Adrenal gland (tissue), 12 donors: ENCODE measurements around the gene MRPL10. TPM values are rescaled to one million over a fixed set of nuclear protein-coding genes. Genes with fewer than 3 reads are reported as not detected.

Experiments
- DNase-seq, 7 donors: peaks; one replicate each; pipeline ENCODE4 v3.0.0-alpha.2; 2019 to 2020
- H3K27ac ChIP-seq, 5 donors: fragments of 200-600 bp; sonication (generic) in 4 of 5; 1 replicate in 3 of 5; 2 replicates in 2 of 5; pipeline versions ENCODE4 v1.5.1 to v1.8.0; 2016 to 2020; ENCODE audit warnings: mild to moderate bottlenecking in 1 of 5
- H3K27me3 ChIP-seq: fragments of 200-600 bp; 2 replicates; pipeline ENCODE4 v1.8.0; 2021
- H3K36me3 ChIP-seq, 2 donors: fragments of 200-600 bp; replicated peaks in 1 of 2; 1 replicate in 1 of 2; 2 replicates in 1 of 2; pipeline versions ENCODE4 v1.5.1 to v1.8.0; 2018 to 2022
- H3K4me1 ChIP-seq, 2 donors: fragments of 200-600 bp; replicated peaks in 1 of 2; 1 replicate in 1 of 2; 2 replicates in 1 of 2; pipeline versions ENCODE4 v1.5.1 to v1.8.0; 2018 to 2021
- H3K4me3 ChIP-seq, 4 donors: fragments of 200-600 bp; sonication (generic) in 3 of 4; one replicate each; pipeline ENCODE4 v1.5.1; 2016 to 2018
- H3K9me3 ChIP-seq, 3 donors: fragments of 200-600 bp; sonication (generic) in 1 of 3; replicated peaks in 1 of 3; 1 replicate in 2 of 3; 2 replicates in 1 of 3; pipeline versions ENCODE4 v1.5.1 to v1.8.0; 2016 to 2021
- POLR2A ChIP-seq, 2 donors: fragments of 450-650 bp; IDR thresholded peaks; one replicate each; pipeline ENCODE4 v1.6.1; 2017; ENCODE audit warnings: antibody characterized with exemption in 2 of 2, mild to moderate bottlenecking in 2 of 2, moderate library complexity in 1 of 2
- WGBS, 4 donors: extraction: QIAGEN DNeasy Blood & Tissue Kit in 2 of 4; methylation state at CpG; one replicate each; pipeline versions ENCODE4 v1.1.5 to v1.1.7; 2013 to 2017; 5-methylcytosine and 5-hydroxymethylcytosine counted together
- intact Hi-C, 2 donors: fragments of 100-400 bp; cut with DNase I; formaldehyde crosslinking; loops; one replicate each; pipeline versions ENCODE4 v1.14.1 to v1.15.0; 2022 to 2023
- polyA plus RNA-seq, 3 donors: library from polyadenylated mRNA; stranded (reverse); fragments of 200-250 nt in 2 of 3; fragments of 350-450 nt in 1 of 3; fragmentation: Illumina TruSeq in 1 of 3; extraction: RNeasy Lipid Tissue Mini Kit (QIAGEN cat#74804) in 1 of 3; gene quantifications; one replicate each; pipeline ENCODE4 v1.2.3, GENCODE V29; 2013 to 2014
- total RNA-seq, 9 donors: library from RNA; depleted of rRNA in 4 of 9; stranded (reverse); fragments of >200 nt in 4 of 9; fragments of 120-200 nt in 1 of 9; fragmentation: NEBNext Ultra II Directional in 1 of 9; extraction: Animal tissue kit (Norgen Biotek cat#: 25700) in 1 of 9; gene quantifications; one replicate each; pipeline versions ENCODE4 v1.1.0 to v1.2.4, GENCODE V29; 2013 to 2023
- TF ChIP-seq, protein P1 (sequence below), 6 experiments: fragments of 450-650 bp in 4 of 6; fragments of 200-600 bp in 2 of 6; sonication (generic) in 1 of 6; IDR thresholded peaks; 1 replicate in 5 of 6; 2 replicates in 1 of 6; pipeline versions ENCODE4 v1.5.1 to v1.8.0; 2016 to 2021; ENCODE audit warnings: antibody characterized with exemption in 6 of 6, mild to moderate bottlenecking in 2 of 6, moderate library complexity in 1 of 6
- donor health status: healthy with polysubstance abuse.
- donor health status: Bipolar disorder and iron deficiency.
- donor health status: DM: yes; HTN: yes; CAD: no.
- donor health status: DM: no; HTN: no; CAD: no.
- donor health status: DM: no; HTN: no; CAD: no.
- donor health status: DM: yes; HTN: yes; CAD: no.

The MRPL10 gene
- total and polyA plus RNA-seq, 12 donors, result 29.0 to 72.5 (median 40.9) TPM

DNA sequence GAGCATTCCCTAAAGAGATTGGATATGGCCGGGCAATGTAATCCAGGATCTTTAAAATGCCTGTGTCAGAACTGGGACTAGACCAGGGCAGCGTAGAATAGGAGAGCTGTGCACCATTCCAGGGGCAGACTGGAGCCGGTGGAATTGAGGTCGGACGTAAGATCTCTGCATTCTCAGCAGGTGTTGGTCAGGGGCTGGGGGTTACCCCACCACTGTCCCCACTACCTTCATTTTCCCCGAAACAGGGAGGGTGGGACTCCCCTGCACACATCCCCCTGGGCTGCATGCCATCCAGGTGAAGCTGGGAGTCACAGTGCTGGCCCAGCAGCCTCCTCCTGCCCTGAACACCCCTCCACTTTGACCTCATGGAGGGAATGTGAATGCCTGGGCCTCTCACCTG is 27.6 kb downstream of the MRPL10 start:
- Histone ChIP-seq H3K9me3 (no peaks in the 10 kb centered on the region), H3K4me1 (no peaks in the 10 kb centered on the region), H3K4me3 (no peak overlapping the region), H3K27ac (no peak overlapping the region), H3K27me3 (peaks cover 2% of the 10 kb centered on the region), H3K36me3 (peaks cover 0 to 12% of the 10 kb centered on the region in 2 donors)
- intact Hi-C loops, result loop anchor here in 1 of 2 donors (10.0 kb wide), 1 partner anchor 139 kb away; no protein-coding TSS in a partner anchor
- WGBS, 4 donors, result 63 to 79% (median 74%) methylated on average over 5 to 6 of the region's 6 CpGs
- DNase-seq, result no peak
- TF ChIP-seq, protein P1, sequence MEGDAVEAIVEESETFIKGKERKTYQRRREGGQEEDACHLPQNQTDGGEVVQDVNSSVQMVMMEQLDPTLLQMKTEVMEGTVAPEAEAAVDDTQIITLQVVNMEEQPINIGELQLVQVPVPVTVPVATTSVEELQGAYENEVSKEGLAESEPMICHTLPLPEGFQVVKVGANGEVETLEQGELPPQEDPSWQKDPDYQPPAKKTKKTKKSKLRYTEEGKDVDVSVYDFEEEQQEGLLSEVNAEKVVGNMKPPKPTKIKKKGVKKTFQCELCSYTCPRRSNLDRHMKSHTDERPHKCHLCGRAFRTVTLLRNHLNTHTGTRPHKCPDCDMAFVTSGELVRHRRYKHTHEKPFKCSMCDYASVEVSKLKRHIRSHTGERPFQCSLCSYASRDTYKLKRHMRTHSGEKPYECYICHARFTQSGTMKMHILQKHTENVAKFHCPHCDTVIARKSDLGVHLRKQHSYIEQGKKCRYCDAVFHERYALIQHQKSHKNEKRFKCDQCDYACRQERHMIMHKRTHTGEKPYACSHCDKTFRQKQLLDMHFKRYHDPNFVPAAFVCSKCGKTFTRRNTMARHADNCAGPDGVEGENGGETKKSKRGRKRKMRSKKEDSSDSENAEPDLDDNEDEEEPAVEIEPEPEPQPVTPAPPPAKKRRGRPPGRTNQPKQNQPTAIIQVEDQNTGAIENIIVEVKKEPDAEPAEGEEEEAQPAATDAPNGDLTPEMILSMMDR (IDR thresholded peaks at IDR 0.05), result no peak
- no peak for TF ChIP-seq POLR2A (IDR thresholded peaks at IDR 0.05)

DNA sequence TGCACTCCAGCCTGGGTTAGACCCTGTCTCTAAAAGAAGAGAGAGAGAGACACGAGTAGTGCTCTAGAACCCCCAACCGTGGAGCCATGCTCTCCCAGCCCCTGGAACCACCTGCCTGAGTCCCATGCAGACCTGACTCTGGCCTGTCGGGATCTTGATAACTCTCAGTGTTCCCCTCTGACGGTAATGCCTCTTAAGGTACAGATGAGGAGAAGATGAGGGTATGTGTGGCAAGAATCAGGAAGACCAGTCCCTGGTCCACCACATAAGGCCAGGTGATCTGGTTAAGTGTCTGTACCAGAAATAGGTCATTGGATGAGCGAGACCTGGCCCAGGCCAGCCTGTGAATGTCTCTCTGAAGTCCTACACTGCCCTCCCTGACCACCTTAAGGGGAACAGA is 28.1 kb downstream of the MRPL10 start:
- WGBS, 4 donors, result 43 to 61% (median 51%) methylated on average over 3 to 5 of the region's 5 CpGs

DNA sequence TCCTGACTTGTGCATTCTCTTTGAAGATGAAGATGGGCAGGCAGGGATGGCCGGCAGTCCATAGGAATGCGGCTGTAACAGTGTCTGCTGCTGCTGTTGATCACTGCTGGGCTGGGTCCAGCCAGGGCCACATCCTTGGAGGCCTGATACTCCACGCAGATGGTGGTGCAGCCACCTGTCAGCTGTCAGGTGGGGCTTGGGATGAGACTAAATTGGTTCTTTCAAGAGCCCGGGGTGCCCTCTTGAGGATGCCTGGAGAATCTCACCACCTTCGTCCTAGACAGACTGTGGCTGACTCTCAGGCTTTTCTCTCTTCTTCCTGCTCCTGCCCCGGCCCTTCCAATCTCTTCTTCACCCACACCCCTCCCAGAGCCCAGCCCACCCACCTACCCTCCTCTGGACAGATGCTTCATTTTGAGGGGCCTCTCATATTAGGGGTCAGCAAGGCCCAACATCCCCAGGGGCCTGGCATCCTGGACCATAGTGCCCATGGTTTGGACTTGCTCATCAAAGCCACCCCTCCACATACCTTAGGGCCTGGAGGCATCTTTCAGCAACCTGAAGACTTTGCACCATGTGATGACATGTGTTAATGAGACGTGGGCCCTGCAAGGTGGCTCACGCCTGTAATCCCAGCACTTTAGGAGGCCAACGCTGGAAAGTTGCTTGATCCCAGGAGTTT is 28.9 kb downstream of the MRPL10 start:
- no peaks in the 10 kb centered on the region for H3K4me1 ChIP-seq
- no peak for TF ChIP-seq POLR2A (IDR thresholded peaks at IDR 0.05)
- TF ChIP-seq, protein P1 (IDR thresholded peaks at IDR 0.05), result peak; percentile 27 to 60 (median 48)
- DNase-seq, result peak; percentile 46 to 73 (median 54)
- H3K27me3 ChIP-seq, result peaks cover 2% of the 10 kb centered on the region
- WGBS, 4 donors, result 32 to 54% (median 38%) methylated on average over 5 to 9 of the region's 9 CpGs
- no peak overlapping the region for H3K4me3 ChIP-seq
- peaks cover 0 to 3% of the 10 kb centered on the region in 2 donors for H3K36me3 ChIP-seq
- H3K27ac ChIP-seq, result no peak overlapping the region
- intact Hi-C loops, result loop anchor here in 1 of 2 donors (10.0 kb wide), 1 partner anchor 138 kb away; no protein-coding TSS in a partner anchor
- no peaks in the 10 kb centered on the region for H3K9me3 ChIP-seq

More for the DNA sequence above, 28.1 kb downstream of the MRPL10 start:
- Histone ChIP-seq H3K4me3 (no peak overlapping the region), H3K4me1 (no peaks in the 10 kb centered on the region), H3K9me3 (no peaks in the 10 kb centered on the region), H3K27ac (no peak overlapping the region), H3K27me3 (peaks cover 2% of the 10 kb centered on the region), H3K36me3 (peaks cover 0 to 8% of the 10 kb centered on the region in 2 donors)
- intact Hi-C loops, result loop anchor here in 1 of 2 donors (10.0 kb wide), 1 partner anchor 138 kb away; no protein-coding TSS in a partner anchor
- no peak for DNase-seq
- no peak for TF ChIP-seq POLR2A (IDR thresholded peaks at IDR 0.05)
- TF ChIP-seq, protein P1 (IDR thresholded peaks at IDR 0.05), result no peak

DNA sequence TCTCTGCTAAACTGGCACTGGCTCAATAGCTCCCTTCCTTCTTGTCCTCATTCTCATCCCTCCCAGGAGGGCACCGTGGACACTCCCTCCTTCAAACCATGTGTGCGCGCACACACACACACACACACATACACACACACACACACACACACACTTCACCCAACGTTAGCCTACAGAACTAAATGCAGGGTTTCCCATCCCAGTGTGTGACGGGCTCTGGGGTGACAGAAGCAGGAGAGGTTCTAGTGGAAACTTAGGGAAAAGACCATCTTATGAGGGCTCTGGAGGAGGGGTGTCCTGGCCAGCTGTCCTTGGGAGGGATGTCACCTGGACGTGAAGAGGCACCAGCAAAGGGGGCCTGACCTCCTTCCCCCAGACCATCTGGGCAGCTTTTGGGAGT is 29.4 kb downstream of the MRPL10 start:
- Histone ChIP-seq H3K4me3 (no peak overlapping the region), H3K27me3 (peaks cover 2% of the 10 kb centered on the region), H3K27ac (no peak overlapping the region), H3K4me1 (no peaks in the 10 kb centered on the region), H3K36me3 (no peaks in the 10 kb centered on the region), H3K9me3 (no peaks in the 10 kb centered on the region)
- WGBS, 4 donors, result 33 to 49% (median 37%) methylated on average over 5 to 6 of the region's 6 CpGs
- intact Hi-C loops, result loop anchor here in 1 of 2 donors (10.0 kb wide), 1 partner anchor 137 kb away; no protein-coding TSS in a partner anchor
- TF ChIP-seq POLR2A (IDR thresholded peaks at IDR 0.05), result no peak
- TF ChIP-seq, protein P1 (IDR thresholded peaks at IDR 0.05), result no peak
- DNase-seq, result no peak
